HG02678 (cell line): Measurements from ENCODE around the gene STK38L.

Experiments
- ATAC-seq: cut with Tn5 transposase; IDR thresholded peaks from one replicate; pipeline ENCODE4 v1.9.1; 2021; ENCODE audit warnings: mild to moderate bottlenecking, moderate library complexity; ENCODE audit not compliant: unreplicated experiment

Gene STK38L

GRCh38 chr12:27274706-27275105 is 30.6 kb downstream of the STK38L start:
- no peak for ATAC-seq

GRCh38 chr12:27276275-27276674 is 32.2 kb downstream of the STK38L start:
- ATAC-seq = no peak

DNA sequence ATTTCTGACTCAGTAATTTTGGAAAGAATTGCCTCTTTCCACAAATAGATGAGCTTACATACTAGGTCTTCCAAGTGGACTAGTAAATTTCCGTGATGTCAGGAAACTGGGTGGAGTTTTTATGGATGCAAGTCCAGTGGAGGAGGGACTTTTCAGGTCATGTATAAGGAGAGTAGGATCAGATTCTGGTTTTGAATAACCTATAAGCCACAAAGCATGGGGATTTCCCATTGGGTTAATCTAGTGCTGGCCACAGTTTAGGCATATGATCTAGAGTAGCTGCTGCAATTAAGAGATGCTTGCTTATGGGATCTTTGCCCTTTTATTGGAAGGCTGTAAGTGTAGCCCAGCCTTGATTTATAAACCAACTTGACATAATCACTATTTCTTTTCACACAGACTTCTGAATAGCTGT is 33.8 kb downstream of the STK38L start:
- ATAC-seq = peak; percentile 91

DNA sequence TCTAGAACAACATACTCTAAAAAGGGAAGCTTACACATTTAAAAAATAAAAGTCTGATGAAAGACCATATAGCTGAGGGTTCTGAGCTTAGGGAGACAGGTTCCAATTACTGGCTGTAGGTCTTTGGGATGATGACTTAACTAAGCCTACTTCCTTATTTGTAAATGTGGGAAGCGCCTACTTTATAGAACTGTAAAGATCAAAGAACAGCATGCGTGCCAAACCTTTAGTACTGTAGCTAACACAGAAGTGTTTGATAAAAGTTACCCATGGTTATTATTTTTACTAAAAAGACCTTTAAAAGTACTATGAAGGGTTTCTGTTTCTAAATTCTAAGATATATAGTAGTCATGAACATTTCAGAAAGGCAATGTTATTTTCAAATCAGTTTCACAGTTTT is 35.7 kb downstream of the STK38L start:
- ATAC-seq = no peak

- ATAC-seq = no peak
These were observed 36.3 kb downstream of the STK38L start for GRCh38 chr12:27280412-27280811.

DNA sequence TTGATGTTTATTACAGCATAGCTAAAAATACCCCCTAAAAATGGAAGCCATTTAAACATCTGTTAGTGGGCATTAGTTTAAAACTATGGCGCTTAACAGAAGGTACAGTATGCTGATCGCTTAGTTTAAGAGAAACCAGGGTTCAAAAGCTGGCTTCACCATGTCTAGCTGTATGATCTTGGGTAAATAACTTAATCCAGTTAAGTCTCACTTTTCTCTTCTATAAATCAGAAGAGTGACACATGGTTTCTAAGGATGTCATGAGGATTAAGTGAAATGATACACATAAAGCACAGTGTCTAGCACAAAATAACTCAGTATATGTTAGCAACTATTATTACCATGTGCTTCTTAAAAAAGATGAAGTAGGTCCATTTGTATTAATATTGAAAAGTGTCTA is 38.7 kb downstream of the STK38L start:
- ATAC-seq = no peak

DNA sequence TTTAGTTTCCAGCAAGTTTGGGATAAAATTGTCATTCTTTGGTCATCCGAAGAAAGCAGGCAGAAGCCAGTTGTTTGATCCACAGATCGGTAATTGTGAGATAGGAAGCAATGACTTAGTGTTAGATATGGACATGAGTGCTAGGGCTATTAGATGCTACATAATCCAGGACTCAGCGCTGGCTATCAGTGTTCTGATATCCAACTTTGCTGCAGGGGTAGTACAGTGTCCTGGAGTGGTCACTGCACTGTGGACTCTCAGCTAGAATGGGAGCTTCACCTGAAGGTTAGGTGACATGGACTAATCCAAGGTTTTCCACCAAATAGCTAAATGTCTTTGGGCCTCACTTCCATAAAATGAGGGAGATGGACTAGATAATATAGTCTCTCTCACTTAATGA is 39.9 kb downstream of the STK38L start:
- ATAC-seq = no peak

DNA sequence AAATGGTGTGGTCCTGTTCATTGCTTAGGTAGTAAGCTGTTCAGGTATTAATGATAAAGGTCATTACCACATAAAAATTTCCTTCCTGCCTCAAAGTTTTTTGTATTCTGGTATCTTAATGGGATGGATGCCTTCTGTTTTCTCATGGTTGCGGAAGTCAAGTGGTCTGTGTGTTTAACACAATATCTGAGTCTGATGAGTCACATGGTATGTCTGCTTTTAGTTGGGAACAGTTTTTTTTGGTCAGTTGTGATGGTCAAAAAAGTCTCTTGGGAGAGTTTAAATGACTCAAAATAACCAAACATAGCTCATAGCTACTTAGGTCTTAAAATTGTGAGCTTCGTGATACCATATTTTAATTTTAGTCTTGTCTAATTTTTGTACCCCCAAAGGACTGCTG is 40.7 kb downstream of the STK38L start:
- peak; percentile 61 for ATAC-seq

GRCh38 chr12:27285403-27285802 is 41.3 kb downstream of the STK38L start:
- no peak for ATAC-seq

GRCh38 chr12:27289414-27289813 is 45.3 kb downstream of the STK38L start:
- no peak for ATAC-seq

DNA sequence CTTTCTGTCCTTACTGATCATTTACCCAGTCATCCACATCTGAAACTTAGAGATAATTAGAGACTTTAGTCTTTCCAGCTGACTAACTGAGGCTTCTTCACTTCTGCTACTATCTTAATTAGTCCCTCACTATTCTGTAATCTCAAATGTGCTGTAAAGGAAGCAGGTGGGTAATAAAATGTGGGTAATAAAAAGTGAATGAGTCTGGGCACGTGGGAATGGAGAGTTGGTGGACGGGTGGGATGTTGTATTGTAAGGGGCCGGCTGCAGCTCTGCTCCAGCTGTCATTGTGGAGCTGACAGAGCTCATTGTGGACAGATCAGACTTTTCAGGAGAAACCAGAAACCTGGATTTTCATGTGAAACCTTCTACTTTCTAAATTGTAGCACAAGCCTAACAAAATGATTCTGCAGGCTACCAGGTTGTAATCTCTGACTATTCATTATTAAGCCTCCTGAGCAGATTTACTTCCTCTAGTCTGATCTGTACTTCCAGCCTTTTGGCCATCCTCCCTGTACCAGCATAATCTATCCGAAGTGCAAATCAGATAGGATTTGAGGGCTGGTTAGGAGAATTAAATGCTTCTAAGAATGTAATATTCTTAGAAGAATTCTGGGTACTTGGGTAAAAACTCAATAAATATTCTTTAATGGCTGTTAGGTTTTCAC is 46.5 kb downstream of the STK38L start:
- no peak for ATAC-seq

DNA sequence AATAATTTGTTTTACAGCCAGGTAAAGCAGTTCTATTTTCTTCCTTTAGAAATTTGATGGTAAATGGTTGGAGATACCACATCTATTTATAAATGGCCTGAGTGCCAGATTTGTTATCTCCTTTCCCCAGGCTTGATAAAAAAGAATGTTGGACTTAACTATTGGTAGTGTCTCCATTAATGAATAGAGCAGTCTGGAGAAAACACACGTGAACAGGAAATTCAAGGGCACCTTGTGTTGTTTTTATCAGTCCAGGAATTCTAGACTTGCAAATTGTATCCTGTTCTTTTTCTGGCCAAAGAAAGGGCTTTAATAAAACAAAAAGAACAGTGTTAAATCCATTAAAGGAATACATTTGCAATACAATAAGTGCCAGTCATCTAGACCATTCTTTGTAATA is 47.8 kb downstream of the STK38L start:
- no peak for ATAC-seq

DNA sequence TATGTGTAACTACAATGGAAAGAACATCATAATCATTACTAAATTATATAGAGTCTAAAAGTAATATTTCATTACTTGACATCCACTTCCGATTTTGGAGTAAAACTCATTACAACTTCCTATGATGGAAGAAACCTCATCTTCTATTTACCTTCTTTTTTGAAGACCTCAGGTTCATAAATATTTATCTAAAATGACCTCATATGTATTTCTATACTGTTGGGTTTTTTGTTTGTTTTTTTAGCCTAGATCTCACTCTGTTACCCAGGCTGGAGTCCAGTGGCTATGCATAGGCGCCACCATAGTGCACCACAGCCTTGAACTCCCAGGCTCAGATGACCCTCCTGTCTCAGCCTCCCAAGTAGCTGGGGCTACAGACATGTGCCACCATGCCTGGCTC is 48.6 kb downstream of the STK38L start:
- no peak for ATAC-seq

GRCh38 chr12:27293463-27293862 is 49.4 kb downstream of the STK38L start:
- ATAC-seq = no peak

- no peak for ATAC-seq
These were observed 52.6 kb downstream of the STK38L start for GRCh38 chr12:27296674-27297073.

- ATAC-seq = no peak
These were observed 53.5 kb downstream of the STK38L start for GRCh38 chr12:27297566-27297965.

- ATAC-seq = no peak
These were observed 55.0 kb downstream of the STK38L start for GRCh38 chr12:27299102-27299501.

GRCh38 chr12:27300226-27300625 is 56.1 kb downstream of the STK38L start:
- no peak for ATAC-seq

- no peak for ATAC-seq
These were observed 59.3 kb downstream of the STK38L start for GRCh38 chr12:27303139-27304111.

DNA sequence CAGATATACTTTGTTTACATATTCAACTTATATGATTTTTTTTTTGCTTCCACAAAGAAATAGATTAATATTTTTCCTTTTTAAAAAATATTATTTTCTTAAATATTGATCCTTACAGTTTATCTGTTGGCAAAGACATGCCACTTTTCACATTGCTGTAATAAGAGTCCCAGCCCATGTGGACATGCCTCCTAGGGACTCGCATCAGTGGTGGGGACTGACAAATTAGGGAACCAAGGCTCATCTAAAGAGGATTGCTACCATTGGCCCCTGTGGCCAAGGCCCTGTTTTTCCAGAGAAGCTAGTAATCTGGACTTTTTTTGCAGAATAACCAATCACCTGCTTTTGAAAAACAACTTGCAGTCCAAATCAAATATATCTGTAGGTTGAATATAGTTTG is 60.8 kb downstream of the STK38L start:
- ATAC-seq = no peak

DNA sequence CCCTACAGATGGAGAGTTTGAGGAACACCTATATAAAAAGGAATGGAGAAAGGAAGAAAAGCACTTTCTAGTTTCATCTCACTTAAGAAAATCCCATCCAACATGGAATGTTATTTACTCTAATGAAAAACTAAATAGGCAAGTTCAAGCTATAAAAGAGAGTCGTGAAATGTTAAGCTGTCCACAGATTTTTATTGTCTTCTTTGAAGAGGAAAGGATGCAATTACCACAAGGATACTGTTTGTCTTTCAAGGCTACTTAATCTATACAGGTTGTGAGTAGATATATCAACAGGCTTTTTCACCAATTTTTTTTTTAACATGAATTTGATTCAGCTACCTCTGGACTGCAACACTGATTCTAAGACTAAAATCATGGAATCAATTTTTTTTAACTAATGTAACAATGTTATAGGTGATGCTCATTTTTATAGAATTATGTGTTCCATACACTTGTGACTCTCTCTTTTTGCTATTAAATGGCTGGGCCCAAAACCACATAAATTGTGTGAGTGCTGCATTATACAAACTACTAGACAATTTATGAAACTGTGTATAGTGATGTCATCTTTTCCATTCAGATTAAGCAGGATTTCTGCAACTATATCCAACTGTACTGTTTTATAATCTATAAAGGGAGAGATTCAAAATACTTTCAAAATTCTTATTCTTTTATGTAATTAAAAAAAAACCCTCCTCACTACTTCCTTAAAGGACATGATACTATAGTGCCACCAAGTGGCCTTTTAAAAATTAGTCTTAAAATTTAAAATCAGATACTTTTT is 61.8 kb downstream of the STK38L start:
- no peak for ATAC-seq
